Measurements from ENCODE around the gene LONP2.
"Not testable (repeated sequence)": the region's sequence is repeated elsewhere in the genome, so short reads cannot be mapped to it uniquely, and the experiment has no call there.

Gene LONP2

DNA sequence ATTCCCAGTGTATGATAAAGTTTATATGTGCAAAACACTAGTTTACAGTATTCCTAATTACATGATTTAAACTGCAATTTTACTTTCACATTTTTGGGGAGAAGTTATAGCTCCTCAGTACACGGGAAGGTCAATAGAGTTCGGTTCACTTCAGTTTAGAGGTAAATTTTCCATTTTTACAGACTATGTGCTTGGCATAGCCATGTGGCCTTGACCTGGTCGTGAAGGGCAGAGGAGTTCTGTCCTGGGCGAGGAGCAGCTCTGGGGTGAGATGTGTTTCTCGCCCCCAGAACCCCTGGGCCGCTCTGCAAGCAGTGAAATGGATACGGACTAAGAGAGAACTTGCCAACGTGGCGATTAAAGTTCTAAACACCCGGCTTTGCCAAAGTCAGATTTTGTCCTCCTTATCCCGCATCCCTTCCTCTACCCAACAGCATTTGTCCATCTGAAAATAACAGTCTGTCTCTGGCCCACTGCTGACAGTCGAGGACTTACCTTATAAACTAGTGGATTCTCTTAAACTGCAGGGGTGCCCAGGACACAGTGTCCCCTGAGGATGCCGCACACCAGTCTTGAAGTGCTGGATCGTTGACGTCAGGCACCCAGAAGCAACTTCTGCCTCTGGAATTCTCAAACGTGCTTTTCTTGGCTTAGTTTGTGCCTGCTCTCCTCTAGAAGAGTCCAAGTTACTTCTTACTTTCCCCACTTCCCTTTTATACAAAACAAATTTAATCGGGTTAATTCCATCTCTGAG lies 142.6 kb downstream of the LONP2 start:
- DNase-seq (ENCODE audit: low read depth, low spot score), result no peak

DNA sequence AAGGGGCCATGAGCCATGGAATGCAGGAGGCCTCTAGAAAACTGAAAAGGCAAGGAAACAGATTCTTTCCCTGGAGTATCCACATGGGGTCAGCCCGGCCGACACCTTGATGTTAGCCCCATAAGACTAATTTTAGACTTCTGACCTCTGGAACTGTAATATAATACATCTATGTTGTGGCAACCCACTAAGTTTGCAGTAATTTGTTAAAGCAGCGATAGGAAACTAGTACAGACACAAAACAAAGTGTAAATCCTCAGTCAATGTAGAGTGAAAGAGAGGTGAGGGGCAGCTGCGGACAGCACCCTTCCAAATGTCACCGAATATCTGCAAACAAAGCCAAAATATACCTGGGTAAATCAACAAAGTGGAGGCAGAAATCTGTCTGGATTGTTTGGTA lies 148.3 kb downstream of the LONP2 start:
- no peak for DNase-seq (ENCODE audit: low read depth, low spot score)

DNA sequence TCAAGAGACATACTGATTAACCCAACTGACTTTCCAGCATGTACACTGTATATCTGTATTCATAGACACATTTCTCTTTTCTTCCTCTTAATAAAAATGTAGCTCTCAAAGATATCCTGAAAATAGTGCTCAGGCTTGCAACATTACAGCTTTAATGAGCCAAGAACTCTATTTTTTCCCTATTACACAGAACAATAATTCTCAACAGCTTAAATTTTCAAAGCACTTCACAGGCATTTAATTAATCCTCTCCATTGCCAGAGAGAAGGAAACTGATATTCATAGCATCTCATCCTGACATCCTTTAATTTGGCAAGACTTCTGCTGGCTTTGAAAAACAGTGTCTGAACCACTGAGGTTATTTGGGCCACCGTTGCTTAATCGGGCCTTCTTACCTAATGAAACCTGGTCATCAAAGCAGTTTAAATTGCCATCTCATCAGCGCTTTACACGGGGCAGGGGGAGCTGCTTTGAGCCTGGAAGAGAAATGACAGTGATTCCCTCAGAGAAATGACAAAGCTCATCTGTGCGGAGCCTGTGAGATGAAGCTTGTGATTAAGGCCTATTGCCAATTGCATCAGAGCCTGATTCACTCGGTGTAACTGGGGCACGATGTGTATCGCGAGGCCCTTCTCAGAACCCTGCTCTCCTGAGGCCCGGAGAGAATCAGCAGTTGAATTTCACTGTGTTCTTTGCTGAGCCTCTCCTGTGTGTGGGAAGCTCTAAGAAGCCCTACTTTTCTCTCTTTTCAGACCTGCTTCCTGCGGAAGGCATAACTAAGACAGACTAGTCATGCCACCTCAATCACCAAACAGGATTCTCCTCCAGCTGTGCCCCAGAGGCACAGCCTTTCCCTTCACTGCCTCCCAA lies 149.6 kb downstream of the LONP2 start:
- DNase-seq (ENCODE audit: low read depth, low spot score), result no peak

DNA sequence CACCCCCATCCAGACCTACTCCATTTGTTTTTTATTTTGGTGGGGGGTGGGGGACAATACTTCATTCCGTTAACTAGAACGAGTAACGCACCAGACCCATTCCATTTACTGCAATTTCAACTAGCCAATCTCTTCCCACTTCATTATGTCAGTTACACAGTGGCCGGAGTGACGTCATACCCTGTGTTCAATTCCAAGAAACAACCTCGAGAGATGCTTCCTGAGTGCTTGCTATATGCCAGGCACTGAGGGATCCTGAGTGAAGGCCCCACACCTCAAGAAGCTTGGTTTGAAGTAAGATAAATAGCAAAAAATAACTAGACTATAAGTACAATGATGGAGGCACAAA lies 150.2 kb downstream of the LONP2 start:
- DNase-seq (ENCODE audit: low read depth, low spot score), result no peak

DNA sequence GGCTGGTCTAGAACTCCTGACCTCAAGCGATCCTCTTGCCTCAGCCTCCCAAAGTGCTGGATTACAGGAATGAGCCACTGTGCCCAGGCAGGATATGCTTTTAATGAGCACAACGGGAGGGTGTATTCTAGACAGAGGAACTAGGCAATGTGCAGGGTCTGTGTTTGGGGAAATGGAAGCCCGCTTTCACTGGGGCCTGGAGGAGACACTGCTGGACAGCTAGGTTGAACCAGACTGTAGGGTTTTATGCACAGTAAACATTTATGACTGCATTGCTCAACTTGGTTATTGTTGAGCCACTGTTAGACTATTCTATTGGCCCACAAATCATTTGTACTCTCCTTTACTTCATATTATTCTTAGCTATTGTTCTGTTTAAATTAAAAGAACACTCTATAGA lies 151.3 kb downstream of the LONP2 start:
- DNase-seq (ENCODE audit: low read depth, low spot score), result no peak

DNA sequence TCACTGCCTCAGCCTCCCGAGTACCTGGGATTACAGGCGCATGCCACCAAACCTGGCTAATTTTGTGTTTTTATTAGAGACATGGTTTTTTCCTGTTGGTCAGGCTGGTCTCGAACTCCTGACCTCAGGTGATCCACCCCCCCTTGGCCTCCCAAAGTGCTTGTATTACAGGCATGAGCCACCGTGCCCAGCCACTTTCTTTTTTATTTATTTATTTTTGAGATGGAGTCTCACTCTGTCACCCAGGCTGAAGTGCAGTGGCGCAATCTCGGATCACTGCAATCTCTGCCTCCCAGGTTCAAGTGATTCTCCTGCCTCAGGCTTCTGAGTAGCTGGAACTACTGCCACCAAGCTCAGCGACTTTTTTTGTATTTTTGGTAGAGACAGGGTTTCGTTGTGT lies 158.4 kb downstream of the LONP2 start:
- not testable (repeated sequence) for DNase-seq (ENCODE audit: low read depth, low spot score)

DNA sequence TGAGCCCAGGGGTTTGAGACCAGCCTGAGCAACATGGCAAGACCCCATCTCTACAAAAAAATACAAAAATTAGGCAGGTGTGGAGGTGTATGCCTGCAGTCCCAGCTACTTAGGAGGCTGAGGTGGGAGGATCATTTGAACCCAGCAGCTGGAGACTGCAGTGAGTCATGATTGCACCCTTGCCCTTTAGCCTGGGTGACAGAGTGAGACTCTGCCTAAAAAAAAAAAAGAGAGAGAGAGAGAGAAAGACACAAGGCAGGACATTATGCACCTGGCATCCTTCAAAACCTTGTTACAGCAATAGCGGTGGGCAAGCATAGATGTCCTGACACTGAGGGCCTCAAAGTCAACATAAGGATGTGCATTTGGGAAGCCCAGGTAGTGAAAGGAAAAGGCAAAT lies 161.1 kb downstream of the LONP2 start:
- DNase-seq (ENCODE audit: low read depth, low spot score), result no peak

DNA sequence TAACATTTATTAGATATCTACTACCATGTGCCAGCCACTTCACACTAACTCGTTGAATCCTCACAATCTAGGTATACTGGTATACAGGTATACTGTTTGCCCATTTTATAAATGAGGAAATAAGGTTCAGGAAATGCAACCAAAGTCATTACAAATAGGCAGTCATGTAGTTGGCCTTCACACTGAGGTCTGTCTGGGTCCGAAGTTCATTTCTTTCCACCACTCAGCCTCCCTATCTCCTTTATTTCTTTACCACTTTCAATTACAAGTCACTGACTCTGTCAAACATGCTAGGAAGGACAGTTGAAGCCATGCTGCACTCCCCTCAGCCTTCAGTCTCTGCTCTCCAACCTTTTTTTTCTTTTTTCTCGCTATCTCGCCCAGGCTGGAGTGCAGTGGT lies 161.8 kb downstream of the LONP2 start:
- DNase-seq (ENCODE audit: low read depth, low spot score), result no peak

Measured in ELF-1 (cell line).